ENCODE measurements around the gene MT3.
"Not testable (repeated sequence)": the region's sequence is repeated elsewhere in the genome, so short reads cannot be mapped to it uniquely, and the experiment has no call there.

MT3 gene

GRCh38 chr16:56580391-56581048 lies 8.8 kb upstream of the MT3 start:
- no peak for DNase-seq (ENCODE audit: low spot score)

DNA sequence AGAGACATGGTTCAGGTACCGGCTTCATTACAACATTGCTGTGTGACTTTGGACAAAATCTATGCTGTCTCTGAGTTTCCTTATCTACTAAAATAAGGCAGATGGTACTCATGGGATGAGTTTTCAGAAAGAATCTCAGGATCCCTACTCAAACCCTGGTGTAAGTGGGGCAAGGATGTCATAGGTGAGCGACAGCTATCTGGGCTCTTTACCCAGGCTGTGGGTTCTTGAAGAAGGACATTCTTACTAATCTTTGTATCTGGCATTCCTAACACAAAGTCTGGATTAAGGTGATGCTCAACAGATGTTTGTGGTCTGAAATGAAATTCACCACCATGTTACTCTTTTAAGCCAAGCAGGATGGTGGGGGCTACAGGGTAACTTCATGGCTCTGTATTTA lies 6.4 kb upstream of the MT3 start:
- DNase-seq (ENCODE audit: low spot score), result not testable (repeated sequence)

DNA sequence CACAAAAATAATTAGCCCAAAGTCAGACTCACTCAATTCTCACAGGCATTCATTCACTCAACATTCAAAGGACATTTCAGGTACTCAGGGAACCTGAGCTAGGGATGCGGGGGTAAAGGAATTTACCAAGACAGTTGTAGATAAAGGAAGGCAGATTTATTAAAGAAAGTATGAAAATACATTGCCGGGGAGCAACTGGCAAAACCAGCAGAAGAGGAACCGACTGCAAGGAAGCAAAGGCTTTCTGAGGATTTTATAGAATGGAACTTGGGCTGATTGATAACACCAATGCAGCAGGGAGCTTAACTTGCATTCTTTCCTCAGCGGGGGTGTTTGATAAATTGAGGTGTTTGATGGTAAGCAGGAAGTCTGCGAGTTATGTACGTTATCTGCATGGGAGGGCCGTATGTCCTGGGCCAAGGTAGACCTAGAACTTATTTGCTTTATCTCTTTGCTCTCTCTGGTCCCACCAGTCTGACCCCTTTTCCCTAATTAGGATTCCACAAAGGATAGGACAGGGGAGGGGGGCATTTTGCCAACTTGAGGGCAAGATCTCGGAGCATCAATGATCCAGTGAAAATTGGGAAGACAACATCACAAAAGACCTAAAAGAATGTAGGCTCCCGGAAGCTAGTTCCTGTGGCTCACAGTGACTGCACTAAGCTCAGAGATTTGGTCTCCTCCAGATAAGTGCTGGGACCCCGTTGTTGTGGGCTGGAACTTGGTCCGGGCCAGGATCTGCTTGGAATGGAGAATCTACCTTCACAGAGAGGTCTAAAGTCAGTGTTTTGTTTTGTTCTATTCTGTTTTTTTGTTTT lies 5.8 kb upstream of the MT3 start:
- no peak for DNase-seq (ENCODE audit: low spot score)

GRCh38 chr16:56584276-56584675 lies 5.1 kb upstream of the MT3 start:
- no peak for DNase-seq (ENCODE audit: low spot score)

- DNase-seq (ENCODE audit: low spot score), result no peak
Measured at GRCh38 chr16:56588781-56589140, 567 bp upstream of the MT3 start.

DNA sequence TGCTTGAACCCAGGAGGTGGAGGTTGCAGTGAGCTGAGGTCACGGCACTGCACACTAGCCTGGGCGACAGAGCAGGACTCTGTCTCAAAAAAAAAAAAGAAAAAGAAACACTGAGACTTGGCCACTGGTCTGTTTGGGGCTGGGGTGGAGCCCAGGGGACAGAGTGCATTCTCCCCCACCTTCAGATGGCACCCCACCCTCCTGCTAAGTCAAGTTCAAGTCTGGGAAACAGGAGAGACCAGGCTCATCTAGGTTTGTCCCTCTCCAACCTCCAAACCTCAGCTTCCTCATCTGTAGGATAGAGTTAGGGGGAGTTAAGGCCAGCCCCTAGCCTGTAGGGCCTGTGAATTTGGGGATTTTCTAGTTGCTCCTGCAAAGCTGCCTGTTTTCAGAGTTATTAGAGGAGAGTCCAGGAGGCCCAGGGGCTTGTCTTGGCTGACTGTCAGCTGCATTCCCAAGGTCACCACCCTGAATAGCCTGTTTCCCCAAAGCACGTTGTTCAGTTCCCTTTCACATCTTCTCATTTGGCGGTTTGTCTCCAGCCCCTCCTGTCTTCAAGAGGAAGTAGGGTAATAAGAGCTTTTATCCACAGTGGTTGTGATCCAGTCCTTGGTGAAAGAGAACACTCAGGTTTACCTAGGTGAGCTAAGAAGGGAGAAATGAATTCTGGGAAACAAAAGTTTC lies 2.2 kb downstream of the MT3 start:
- no peak for DNase-seq (ENCODE audit: low spot score)

- no peak for DNase-seq (ENCODE audit: low spot score)
Measured at GRCh38 chr16:56593573-56594291, 4.4 kb downstream of the MT3 start.

- DNase-seq (ENCODE audit: low spot score), result no peak
Measured at GRCh38 chr16:56594292-56594619, 4.9 kb downstream of the MT3 start.

- DNase-seq (ENCODE audit: low spot score), result no peak
Measured at GRCh38 chr16:56600398-56600999, 11.2 kb downstream of the MT3 start.

GRCh38 chr16:56601325-56601724 lies 12.0 kb downstream of the MT3 start:
- no peak for DNase-seq (ENCODE audit: low spot score)

DNA sequence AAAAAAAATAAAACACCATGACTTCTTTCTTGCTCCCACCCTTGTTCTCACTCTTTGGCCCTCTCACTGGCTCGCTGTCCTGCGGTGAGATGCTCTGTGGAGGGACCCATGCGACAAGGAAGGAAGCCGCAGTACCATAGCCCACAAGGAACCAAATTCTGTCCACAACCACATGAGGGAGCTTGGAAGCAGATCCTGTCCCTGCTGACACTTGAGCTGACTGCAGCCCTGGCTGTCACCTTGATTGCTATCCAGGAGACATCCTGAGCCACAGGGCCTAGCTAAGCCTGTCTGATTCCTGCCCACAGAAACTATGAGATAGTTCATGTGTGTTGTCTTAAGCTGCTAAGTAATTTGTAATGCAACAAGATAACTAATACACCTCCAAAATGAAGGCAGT lies 14.3 kb downstream of the MT3 start:
- DNase-seq (ENCODE audit: low spot score), result peak; percentile 45

DNA sequence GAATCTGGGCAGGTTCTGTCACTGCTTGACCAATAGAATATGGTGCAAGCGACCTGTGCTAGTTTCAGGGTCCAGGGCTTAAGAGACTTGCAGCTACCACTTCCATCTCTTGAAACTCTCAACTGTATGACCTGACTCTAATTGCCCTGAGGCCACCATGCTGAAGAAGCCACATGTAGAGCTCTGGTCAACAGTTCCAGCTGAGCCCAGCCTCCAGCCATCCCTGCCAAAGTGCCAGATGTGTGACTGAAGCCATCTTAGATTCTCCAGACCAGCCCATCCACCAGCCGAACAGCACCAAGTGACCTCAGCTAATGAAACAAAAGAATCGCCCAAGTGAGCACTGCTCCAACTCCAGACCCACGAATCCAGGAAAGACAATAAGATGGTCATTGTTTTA lies 15.6 kb downstream of the MT3 start:
- no peak for DNase-seq (ENCODE audit: low spot score)

GRCh38 chr16:56605475-56605874 lies 16.1 kb downstream of the MT3 start:
- no peak for DNase-seq (ENCODE audit: low spot score)

- DNase-seq (ENCODE audit: low spot score), result no peak
Measured at GRCh38 chr16:56606071-56606475, 16.7 kb downstream of the MT3 start.

DNA sequence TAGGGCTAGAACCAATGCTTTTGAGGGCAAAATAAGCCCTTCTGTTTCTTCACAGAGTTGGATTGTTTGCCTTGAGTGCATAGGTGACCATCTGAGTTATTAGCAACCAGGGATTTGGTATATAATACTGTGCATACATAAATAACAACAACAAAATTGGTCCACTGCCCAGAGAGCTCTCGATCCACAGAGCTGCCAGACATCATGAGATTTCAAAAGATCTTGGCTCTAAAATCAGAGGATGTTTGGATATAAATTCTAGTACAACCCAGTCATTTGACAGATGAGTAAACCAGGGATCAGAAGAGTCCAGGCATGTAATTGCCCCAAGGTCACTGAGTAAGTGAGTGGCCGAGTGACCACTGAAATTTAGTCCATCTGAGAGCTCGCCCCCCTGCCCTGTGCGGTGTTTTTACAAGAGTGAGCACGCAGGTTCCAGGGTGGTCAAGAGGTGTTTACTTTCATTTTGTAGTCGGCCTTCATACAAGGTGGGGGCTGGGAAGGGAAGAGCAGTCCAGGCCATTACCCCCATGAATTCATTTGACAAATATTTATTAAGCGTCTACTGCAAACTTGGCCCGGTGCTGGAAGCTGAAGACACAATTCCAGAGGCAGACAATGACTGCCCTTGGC lies 17.3 kb downstream of the MT3 start:
- no peak for DNase-seq (ENCODE audit: low spot score)

GRCh38 chr16:56607109-56607618 lies 17.8 kb downstream of the MT3 start:
- no peak for DNase-seq (ENCODE audit: low spot score)

DNA sequence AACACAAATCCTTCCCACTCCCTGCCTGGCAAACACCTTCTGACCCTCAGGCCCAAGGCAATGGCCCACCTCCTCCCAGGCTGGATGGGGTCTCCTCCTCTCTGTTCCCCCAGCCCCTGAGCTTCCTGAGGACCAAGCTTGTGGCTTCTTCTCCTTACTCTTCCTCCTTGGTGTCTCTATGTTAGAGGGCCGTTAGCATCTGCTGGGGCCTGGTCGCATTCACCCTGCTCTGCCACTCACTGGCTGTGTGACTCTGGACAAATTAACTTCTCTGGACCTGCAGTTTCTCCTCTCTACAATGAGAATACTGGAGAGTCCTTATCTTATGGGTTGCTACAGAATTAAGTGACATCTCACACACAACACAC lies 18.3 kb downstream of the MT3 start:
- DNase-seq (ENCODE audit: low spot score), result no peak

DNA sequence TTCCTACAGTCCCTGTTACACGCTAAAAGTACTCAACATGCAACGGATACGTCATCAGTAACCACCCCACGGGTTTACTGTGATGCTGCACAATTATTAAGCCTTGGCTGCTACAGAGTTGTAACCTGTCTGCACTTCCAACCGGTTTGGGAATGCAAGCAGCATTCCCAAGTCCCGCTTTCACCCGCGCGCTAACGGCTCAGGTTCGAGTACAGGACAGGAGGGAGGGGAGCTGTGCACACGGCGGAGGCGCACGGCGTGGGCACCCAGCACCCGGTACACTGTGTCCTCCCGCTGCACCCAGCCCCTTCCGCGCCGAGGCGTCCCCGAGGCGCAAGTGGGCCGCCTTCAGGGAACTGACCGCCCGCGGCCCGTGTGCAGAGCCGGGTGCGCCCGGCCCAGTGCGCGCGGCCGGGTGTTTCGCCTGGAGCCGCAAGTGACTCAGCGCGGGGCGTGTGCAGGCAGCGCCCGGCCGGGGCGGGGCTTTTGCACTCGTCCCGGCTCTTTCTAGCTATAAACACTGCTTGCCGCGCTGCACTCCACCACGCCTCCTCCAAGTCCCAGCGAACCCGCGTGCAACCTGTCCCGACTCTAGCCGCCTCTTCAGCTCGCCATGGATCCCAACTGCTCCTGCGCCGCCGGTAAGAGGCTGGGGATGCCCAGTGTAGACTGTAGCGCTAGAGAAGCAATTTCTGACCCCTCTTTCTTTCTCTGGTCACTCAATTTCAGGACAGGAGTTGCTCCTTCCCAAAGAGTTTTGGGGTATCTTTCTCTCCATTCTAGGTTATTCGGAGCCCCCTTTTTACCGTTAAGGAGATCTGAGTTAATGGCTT lies 18.9 kb downstream of the MT3 start, which contains the start of gene MT2A:
Gene MT2A (plus strand): TSS at position 542 of the 833 bp plus-strand sequence. CDS start 72 bp downstream, at position 614.
- peak; percentile 78 for DNase-seq (ENCODE audit: low spot score)

- DNase-seq (ENCODE audit: low spot score), result no peak
Measured at GRCh38 chr16:56608876-56609462, 19.6 kb downstream of the MT3 start.

- DNase-seq (ENCODE audit: low spot score), result no peak
Measured at GRCh38 chr16:56609463-56609921, 20.2 kb downstream of the MT3 start.
